ENCODE results near the gene ITGA3.

Gene ITGA3

GRCh38 chr17:50115756-50116155 is 59.8 kb downstream of the ITGA3 start:
- no peaks in the 10 kb centered on the region for H3K9me3 ChIP-seq (ENCODE audit: control insufficient read depth, insufficient read depth, low read length)
- peaks cover 6% of the 10 kb centered on the region for H3K4me1 ChIP-seq (ENCODE audit: control insufficient read depth, insufficient read depth, low read length)
- no peaks in the 10 kb centered on the region for H3K27me3 ChIP-seq (ENCODE audit: control insufficient read depth, insufficient read depth, low read length)
- no peak overlapping the region for H3K27ac ChIP-seq (ENCODE audit: low read length)
- DNase-seq (ENCODE audit: low read depth, low spot score), result no peak
- H3K4me3 ChIP-seq (ENCODE audit: low read length), result no peak overlapping the region
- no peaks in the 10 kb centered on the region for H3K36me3 ChIP-seq (ENCODE audit: control insufficient read depth, insufficient read depth, low read length)
- no CpG with 5 or more reads among the region's 17 CpGs for WGBS (ENCODE audit: insufficient coverage, insufficient read length)

GRCh38 chr17:50117202-50118051 is 61.5 kb downstream of the ITGA3 start:
- Histone ChIP-seq H3K27me3 (ENCODE audit: control insufficient read depth, insufficient read depth, low read length) (no peaks in the 10 kb centered on the region), H3K9me3 (ENCODE audit: control insufficient read depth, insufficient read depth, low read length) (no peaks in the 10 kb centered on the region), H3K4me1 (ENCODE audit: control insufficient read depth, insufficient read depth, low read length) (peaks cover 5% of the 10 kb centered on the region), H3K4me3 (ENCODE audit: low read length) (peak overlapping the region; percentile 29; the same call in 1 of the 2 replicates), H3K36me3 (ENCODE audit: control insufficient read depth, insufficient read depth, low read length) (no peaks in the 10 kb centered on the region), H3K27ac (ENCODE audit: low read length) (no peak overlapping the region)
- WGBS (ENCODE audit: insufficient coverage, insufficient read length), result no CpG with 5 or more reads among the region's 64 CpGs
- DNase-seq (ENCODE audit: low read depth, low spot score), result no peak

GRCh38 chr17:50118076-50118827 is 62.3 kb downstream of the ITGA3 start:
- no peaks in the 10 kb centered on the region for H3K36me3 ChIP-seq (ENCODE audit: control insufficient read depth, insufficient read depth, low read length)
- H3K4me1 ChIP-seq (ENCODE audit: control insufficient read depth, insufficient read depth, low read length), result peaks cover 5% of the 10 kb centered on the region
- H3K27ac ChIP-seq (ENCODE audit: low read length), result no peak overlapping the region
- no peak for DNase-seq (ENCODE audit: low read depth, low spot score)
- no peak overlapping the region for H3K4me3 ChIP-seq (ENCODE audit: low read length)
- WGBS (ENCODE audit: insufficient coverage, insufficient read length), result no CpG with 5 or more reads among the region's 23 CpGs
- H3K27me3 ChIP-seq (ENCODE audit: control insufficient read depth, insufficient read depth, low read length), result no peaks in the 10 kb centered on the region
- H3K9me3 ChIP-seq (ENCODE audit: control insufficient read depth, insufficient read depth, low read length), result no peaks in the 10 kb centered on the region

- Histone ChIP-seq H3K4me1 (ENCODE audit: control insufficient read depth, insufficient read depth, low read length) (peaks cover 5% of the 10 kb centered on the region), H3K36me3 (ENCODE audit: control insufficient read depth, insufficient read depth, low read length) (no peaks in the 10 kb centered on the region), H3K27ac (ENCODE audit: low read length) (no peak overlapping the region), H3K9me3 (ENCODE audit: control insufficient read depth, insufficient read depth, low read length) (no peaks in the 10 kb centered on the region), H3K4me3 (ENCODE audit: low read length) (no peak overlapping the region), H3K27me3 (ENCODE audit: control insufficient read depth, insufficient read depth, low read length) (no peaks in the 10 kb centered on the region)
- no CpG with 5 or more reads among the region's 4 CpGs for WGBS (ENCODE audit: insufficient coverage, insufficient read length)
- no peak for DNase-seq (ENCODE audit: low read depth, low spot score)
These were observed 62.9 kb downstream of the ITGA3 start for GRCh38 chr17:50118828-50119218.

- no peak for DNase-seq (ENCODE audit: low read depth, low spot score)
- Histone ChIP-seq H3K27me3 (ENCODE audit: control insufficient read depth, insufficient read depth, low read length) (no peaks in the 10 kb centered on the region), H3K9me3 (ENCODE audit: control insufficient read depth, insufficient read depth, low read length) (no peaks in the 10 kb centered on the region), H3K4me3 (ENCODE audit: low read length) (no peak overlapping the region), H3K27ac (ENCODE audit: low read length) (no peak overlapping the region), H3K4me1 (ENCODE audit: control insufficient read depth, insufficient read depth, low read length) (peaks cover 1% of the 10 kb centered on the region; the same call in 1 of the 2 replicates), H3K36me3 (ENCODE audit: control insufficient read depth, insufficient read depth, low read length) (no peaks in the 10 kb centered on the region)
- no CpG with 5 or more reads among the region's 7 CpGs for WGBS (ENCODE audit: insufficient coverage, insufficient read length)
These were observed 64.8 kb downstream of the ITGA3 start for GRCh38 chr17:50120475-50121253.

GRCh38 chr17:50122945-50123344 is 67.0 kb downstream of the ITGA3 start:
- Histone ChIP-seq H3K9me3 (ENCODE audit: control insufficient read depth, insufficient read depth, low read length) (no peaks in the 10 kb centered on the region), H3K36me3 (ENCODE audit: control insufficient read depth, insufficient read depth, low read length) (no peaks in the 10 kb centered on the region), H3K4me3 (ENCODE audit: low read length) (no peak overlapping the region), H3K27ac (ENCODE audit: low read length) (no peak overlapping the region), H3K4me1 (ENCODE audit: control insufficient read depth, insufficient read depth, low read length) (peaks cover 2% of the 10 kb centered on the region; the same call in 1 of the 2 replicates), H3K27me3 (ENCODE audit: control insufficient read depth, insufficient read depth, low read length) (no peaks in the 10 kb centered on the region)
- no CpG with 5 or more reads among the region's 3 CpGs for WGBS (ENCODE audit: insufficient coverage, insufficient read length)
- DNase-seq (ENCODE audit: low read depth, low spot score), result no peak

- no peaks in the 10 kb centered on the region for H3K9me3 ChIP-seq (ENCODE audit: control insufficient read depth, insufficient read depth, low read length)
- H3K4me3 ChIP-seq (ENCODE audit: low read length), result no peak overlapping the region
- no CpG with 5 or more reads among the region's 12 CpGs for WGBS (ENCODE audit: insufficient coverage, insufficient read length)
- H3K27ac ChIP-seq (ENCODE audit: low read length), result no peak overlapping the region
- no peak for DNase-seq (ENCODE audit: low read depth, low spot score)
- no peaks in the 10 kb centered on the region for H3K36me3 ChIP-seq (ENCODE audit: control insufficient read depth, insufficient read depth, low read length)
- peaks cover 2% of the 10 kb centered on the region; the same call in 1 of the 2 replicates for H3K4me1 ChIP-seq (ENCODE audit: control insufficient read depth, insufficient read depth, low read length)
- no peaks in the 10 kb centered on the region for H3K27me3 ChIP-seq (ENCODE audit: control insufficient read depth, insufficient read depth, low read length)
These were observed 67.9 kb downstream of the ITGA3 start for GRCh38 chr17:50123649-50124349.

- no peak overlapping the region for H3K4me3 ChIP-seq (ENCODE audit: low read length)
- DNase-seq (ENCODE audit: low read depth, low spot score), result no peak
- no peaks in the 10 kb centered on the region for H3K36me3 ChIP-seq (ENCODE audit: control insufficient read depth, insufficient read depth, low read length)
- WGBS (ENCODE audit: insufficient coverage, insufficient read length), result no CpG with 5 or more reads among the region's 4 CpGs
- H3K27ac ChIP-seq (ENCODE audit: low read length), result no peak overlapping the region
- peaks cover 2% of the 10 kb centered on the region; the same call in 1 of the 2 replicates for H3K4me1 ChIP-seq (ENCODE audit: control insufficient read depth, insufficient read depth, low read length)
- no peaks in the 10 kb centered on the region for H3K27me3 ChIP-seq (ENCODE audit: control insufficient read depth, insufficient read depth, low read length)
- no peaks in the 10 kb centered on the region for H3K9me3 ChIP-seq (ENCODE audit: control insufficient read depth, insufficient read depth, low read length)
These were observed 69.6 kb downstream of the ITGA3 start for GRCh38 chr17:50125420-50125997.

- Histone ChIP-seq H3K4me3 (ENCODE audit: low read length) (no peak overlapping the region), H3K4me1 (ENCODE audit: control insufficient read depth, insufficient read depth, low read length) (peaks cover 4% of the 10 kb centered on the region; the same call in 1 of the 2 replicates), H3K27me3 (ENCODE audit: control insufficient read depth, insufficient read depth, low read length) (no peaks in the 10 kb centered on the region), H3K27ac (ENCODE audit: low read length) (no peak overlapping the region), H3K9me3 (ENCODE audit: control insufficient read depth, insufficient read depth, low read length) (no peaks in the 10 kb centered on the region), H3K36me3 (ENCODE audit: control insufficient read depth, insufficient read depth, low read length) (no peaks in the 10 kb centered on the region)
- no peak for DNase-seq (ENCODE audit: low read depth, low spot score)
- WGBS (ENCODE audit: insufficient coverage, insufficient read length), result no CpG with 5 or more reads among the region's 6 CpGs
These were observed 71.9 kb downstream of the ITGA3 start for GRCh38 chr17:50127697-50128361.
